ENCODE measurements around the gene PITRM1.
"Not testable (repeated sequence)": the region's sequence is repeated elsewhere in the genome, so short reads cannot be mapped to it uniquely, and the experiment has no call there.

The PITRM1 gene

GRCh38 chr10:3113343-3113720 lies 59.2 kb downstream of the PITRM1 start:
- Histone ChIP-seq H3K9ac (ENCODE audit: low read length) (no peak overlapping the region), H3K4me1 (ENCODE audit: control insufficient read depth, insufficient read depth, low read length) (peaks cover 17% of the 10 kb centered on the region), H3K4me3 (ENCODE audit: low read length) (no peak overlapping the region), H3K9me3 (ENCODE audit: control insufficient read depth, low read length) (no peaks in the 10 kb centered on the region), H3K27me3 (replicated peaks; ENCODE audit: control insufficient read depth, insufficient read depth, low read length) (no peaks in the 10 kb centered on the region), H3K36me3 (ENCODE audit: control insufficient read depth, insufficient read depth, low read length, severe bottlenecking) (peaks cover 31% of the 10 kb centered on the region)
- DNase-seq (ENCODE audit: low read depth), result no peak

- no peaks in the 10 kb centered on the region for H3K27me3 ChIP-seq (replicated peaks; ENCODE audit: control insufficient read depth, insufficient read depth, low read length)
- H3K4me3 ChIP-seq (ENCODE audit: low read length), result no peak overlapping the region
- H3K9me3 ChIP-seq (ENCODE audit: control insufficient read depth, low read length), result no peaks in the 10 kb centered on the region
- no peak for DNase-seq (ENCODE audit: low read depth)
- no peak overlapping the region for H3K9ac ChIP-seq (ENCODE audit: low read length)
- H3K4me1 ChIP-seq (ENCODE audit: control insufficient read depth, insufficient read depth, low read length), result peaks cover 27% of the 10 kb centered on the region
- peaks cover 26% of the 10 kb centered on the region for H3K36me3 ChIP-seq (ENCODE audit: control insufficient read depth, insufficient read depth, low read length, severe bottlenecking)
Measured at GRCh38 chr10:3111621-3112163, 60.9 kb downstream of the PITRM1 start.

- no peaks in the 10 kb centered on the region for H3K9me3 ChIP-seq (ENCODE audit: control insufficient read depth, low read length)
- H3K4me3 ChIP-seq (ENCODE audit: low read length), result no peak overlapping the region
- peaks cover 27% of the 10 kb centered on the region for H3K4me1 ChIP-seq (ENCODE audit: control insufficient read depth, insufficient read depth, low read length)
- no peak for DNase-seq (ENCODE audit: low read depth)
- no peak overlapping the region for H3K9ac ChIP-seq (ENCODE audit: low read length)
- peaks cover 19% of the 10 kb centered on the region for H3K36me3 ChIP-seq (ENCODE audit: control insufficient read depth, insufficient read depth, low read length, severe bottlenecking)
- H3K27me3 ChIP-seq (replicated peaks; ENCODE audit: control insufficient read depth, insufficient read depth, low read length), result no peaks in the 10 kb centered on the region
Measured at GRCh38 chr10:3110782-3111620, 61.6 kb downstream of the PITRM1 start.

- peaks cover 27% of the 10 kb centered on the region for H3K4me1 ChIP-seq (ENCODE audit: control insufficient read depth, insufficient read depth, low read length)
- H3K27me3 ChIP-seq (replicated peaks; ENCODE audit: control insufficient read depth, insufficient read depth, low read length), result no peaks in the 10 kb centered on the region
- H3K9ac ChIP-seq (ENCODE audit: low read length), result no peak overlapping the region
- no peak for DNase-seq (ENCODE audit: low read depth)
- no peaks in the 10 kb centered on the region for H3K9me3 ChIP-seq (ENCODE audit: control insufficient read depth, low read length)
- H3K4me3 ChIP-seq (ENCODE audit: low read length), result no peak overlapping the region
- H3K36me3 ChIP-seq (ENCODE audit: control insufficient read depth, insufficient read depth, low read length, severe bottlenecking), result peaks cover 19% of the 10 kb centered on the region
Measured at GRCh38 chr10:3109633-3110032, 62.9 kb downstream of the PITRM1 start.

GRCh38 chr10:3109196-3109595 lies 63.4 kb downstream of the PITRM1 start:
- Histone ChIP-seq H3K4me1 (ENCODE audit: control insufficient read depth, insufficient read depth, low read length) (peaks cover 27% of the 10 kb centered on the region), H3K36me3 (ENCODE audit: control insufficient read depth, insufficient read depth, low read length, severe bottlenecking) (peaks cover 17% of the 10 kb centered on the region), H3K9ac (ENCODE audit: low read length) (no peak overlapping the region), H3K27me3 (replicated peaks; ENCODE audit: control insufficient read depth, insufficient read depth, low read length) (no peaks in the 10 kb centered on the region), H3K9me3 (ENCODE audit: control insufficient read depth, low read length) (no peaks in the 10 kb centered on the region), H3K4me3 (ENCODE audit: low read length) (no peak overlapping the region)
- no peak for DNase-seq (ENCODE audit: low read depth)

GRCh38 chr10:3108575-3109105 lies 63.9 kb downstream of the PITRM1 start:
- H3K9me3 ChIP-seq (ENCODE audit: control insufficient read depth, low read length), result no peaks in the 10 kb centered on the region
- peaks cover 27% of the 10 kb centered on the region for H3K4me1 ChIP-seq (ENCODE audit: control insufficient read depth, insufficient read depth, low read length)
- no peak overlapping the region for H3K4me3 ChIP-seq (ENCODE audit: low read length)
- no peak overlapping the region for H3K9ac ChIP-seq (ENCODE audit: low read length)
- DNase-seq (ENCODE audit: low read depth), result no peak
- no peaks in the 10 kb centered on the region for H3K27me3 ChIP-seq (replicated peaks; ENCODE audit: control insufficient read depth, insufficient read depth, low read length)
- H3K36me3 ChIP-seq (ENCODE audit: control insufficient read depth, insufficient read depth, low read length, severe bottlenecking), result peaks cover 14% of the 10 kb centered on the region

GRCh38 chr10:3108033-3108432 lies 64.5 kb downstream of the PITRM1 start:
- Histone ChIP-seq H3K4me3 (ENCODE audit: low read length) (no peak overlapping the region), H3K9me3 (ENCODE audit: control insufficient read depth, low read length) (no peaks in the 10 kb centered on the region), H3K36me3 (ENCODE audit: control insufficient read depth, insufficient read depth, low read length, severe bottlenecking) (peaks cover 8% of the 10 kb centered on the region), H3K27me3 (replicated peaks; ENCODE audit: control insufficient read depth, insufficient read depth, low read length) (no peaks in the 10 kb centered on the region), H3K9ac (ENCODE audit: low read length) (peak overlapping the region; percentile 75), H3K4me1 (ENCODE audit: control insufficient read depth, insufficient read depth, low read length) (peaks cover 32% of the 10 kb centered on the region)
- no peak for DNase-seq (ENCODE audit: low read depth)

- DNase-seq (ENCODE audit: low read depth), result peak; percentile 20
- H3K4me1 ChIP-seq (ENCODE audit: control insufficient read depth, insufficient read depth, low read length), result peaks cover 35% of the 10 kb centered on the region
- no peaks in the 10 kb centered on the region for H3K9me3 ChIP-seq (ENCODE audit: control insufficient read depth, low read length)
- H3K36me3 ChIP-seq (ENCODE audit: control insufficient read depth, insufficient read depth, low read length, severe bottlenecking), result peaks cover 5% of the 10 kb centered on the region
- no peaks in the 10 kb centered on the region for H3K27me3 ChIP-seq (replicated peaks; ENCODE audit: control insufficient read depth, insufficient read depth, low read length)
- peak overlapping the region; percentile 31 for H3K4me3 ChIP-seq (ENCODE audit: low read length)
- H3K9ac ChIP-seq (ENCODE audit: low read length), result peak overlapping the region; percentile 75
Measured at GRCh38 chr10:3107426-3107961, 65.1 kb downstream of the PITRM1 start.

- Histone ChIP-seq H3K9me3 (ENCODE audit: control insufficient read depth, low read length) (no peaks in the 10 kb centered on the region), H3K27me3 (replicated peaks; ENCODE audit: control insufficient read depth, insufficient read depth, low read length) (no peaks in the 10 kb centered on the region), H3K9ac (ENCODE audit: low read length) (peak overlapping the region; percentile 75), H3K36me3 (ENCODE audit: control insufficient read depth, insufficient read depth, low read length, severe bottlenecking) (peaks cover 5% of the 10 kb centered on the region), H3K4me3 (ENCODE audit: low read length) (peak overlapping the region; percentile 31), H3K4me1 (ENCODE audit: control insufficient read depth, insufficient read depth, low read length) (peaks cover 29% of the 10 kb centered on the region)
- DNase-seq (ENCODE audit: low read depth), result no peak
Measured at GRCh38 chr10:3106928-3107425, 65.6 kb downstream of the PITRM1 start.

GRCh38 chr10:3106328-3106727 lies 66.3 kb downstream of the PITRM1 start:
- not testable (repeated sequence) for H3K4me3 ChIP-seq (ENCODE audit: low read length); H3K27me3 ChIP-seq (replicated peaks; ENCODE audit: control insufficient read depth, insufficient read depth, low read length); H3K9ac ChIP-seq (ENCODE audit: low read length); H3K9me3 ChIP-seq (ENCODE audit: control insufficient read depth, low read length); H3K36me3 ChIP-seq (ENCODE audit: control insufficient read depth, insufficient read depth, low read length, severe bottlenecking); DNase-seq (ENCODE audit: low read depth)
- H3K4me1 ChIP-seq (ENCODE audit: control insufficient read depth, insufficient read depth, low read length), result peaks cover 23% of the 10 kb centered on the region

- DNase-seq (ENCODE audit: low read depth), result no peak
- Histone ChIP-seq H3K4me1 (ENCODE audit: control insufficient read depth, insufficient read depth, low read length) (peaks cover 21% of the 10 kb centered on the region), H3K9me3 (ENCODE audit: control insufficient read depth, low read length) (no peaks in the 10 kb centered on the region), H3K4me3 (ENCODE audit: low read length) (no peak overlapping the region), H3K36me3 (ENCODE audit: control insufficient read depth, insufficient read depth, low read length, severe bottlenecking) (peaks cover 5% of the 10 kb centered on the region), H3K27me3 (replicated peaks; ENCODE audit: control insufficient read depth, insufficient read depth, low read length) (no peaks in the 10 kb centered on the region), H3K9ac (ENCODE audit: low read length) (no peak overlapping the region)
Measured at GRCh38 chr10:3105905-3106304, 66.7 kb downstream of the PITRM1 start.
